ENCODE data around the gene PRRC1. TPM values are rescaled to one million over a fixed set of nuclear protein-coding genes. Genes with fewer than 3 reads are reported as not detected.
A peak's percentile ranks its signal among the peaks of the same experiment; 100 is the strongest.

The PRRC1 gene
- total and polyA plus RNA-seq, 4 donors: 22.9 to 88.1 (median 40.9) TPM

DNA sequence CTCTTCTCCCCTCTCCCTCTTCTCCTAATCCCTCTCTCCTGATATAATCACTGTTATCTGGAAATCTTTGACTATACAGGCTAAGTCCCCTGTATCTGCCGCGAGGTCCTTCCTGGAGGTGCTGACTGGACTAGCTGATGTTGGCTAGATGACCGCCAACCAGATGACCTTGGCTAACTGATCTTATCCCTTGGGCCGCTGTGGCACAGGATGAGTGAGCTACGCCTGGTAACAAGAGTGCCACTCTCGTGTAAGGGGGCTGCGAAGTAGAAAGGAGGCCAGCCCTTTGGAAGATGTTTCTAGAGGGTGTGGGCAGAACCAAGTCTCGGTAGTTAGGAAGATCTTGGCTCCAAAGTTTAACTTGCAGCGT lies 345 bp upstream of the PRRC1 start:
- 14 to 24% methylated on average over 9 of the region's 9 CpGs for WGBS, 2 donors
- Histone ChIP-seq H3K4me3 (peak overlapping the region; percentile 44), H3K36me3 (ENCODE audit: control insufficient read depth in 4 of 4, insufficient read depth in 4 of 4, low read length in 4 of 4) (peaks cover 0 to 11% (median 4%) of the 10 kb centered on the region in 4 donors), H3K4me1 (ENCODE audit: control insufficient read depth in 5 of 5, insufficient read depth in 5 of 5, low read length in 5 of 5) (peaks cover 0 to 12% (median 7%) of the 10 kb centered on the region in 5 donors), H3K27ac (ENCODE audit: low read depth in 1 of 2, low read length in 1 of 2) (peak overlapping the region in 1 of 2 donors; percentile 58), H3K9me3 (ENCODE audit: control insufficient read depth in 4 of 4, insufficient read depth in 3 of 4, low read length in 3 of 4) (peaks cover 0 to 4% (median 0%) of the 10 kb centered on the region in 4 donors), H3K27me3 (ENCODE audit: control insufficient read depth in 3 of 3, insufficient read depth in 3 of 3, low read length in 2 of 3) (no peaks in the 10 kb centered on the region), H3K9ac (ENCODE audit: insufficient read depth in 1 of 2, low read length in 2 of 2) (no peak overlapping the region)
- TF ChIP-seq, protein P1, sequence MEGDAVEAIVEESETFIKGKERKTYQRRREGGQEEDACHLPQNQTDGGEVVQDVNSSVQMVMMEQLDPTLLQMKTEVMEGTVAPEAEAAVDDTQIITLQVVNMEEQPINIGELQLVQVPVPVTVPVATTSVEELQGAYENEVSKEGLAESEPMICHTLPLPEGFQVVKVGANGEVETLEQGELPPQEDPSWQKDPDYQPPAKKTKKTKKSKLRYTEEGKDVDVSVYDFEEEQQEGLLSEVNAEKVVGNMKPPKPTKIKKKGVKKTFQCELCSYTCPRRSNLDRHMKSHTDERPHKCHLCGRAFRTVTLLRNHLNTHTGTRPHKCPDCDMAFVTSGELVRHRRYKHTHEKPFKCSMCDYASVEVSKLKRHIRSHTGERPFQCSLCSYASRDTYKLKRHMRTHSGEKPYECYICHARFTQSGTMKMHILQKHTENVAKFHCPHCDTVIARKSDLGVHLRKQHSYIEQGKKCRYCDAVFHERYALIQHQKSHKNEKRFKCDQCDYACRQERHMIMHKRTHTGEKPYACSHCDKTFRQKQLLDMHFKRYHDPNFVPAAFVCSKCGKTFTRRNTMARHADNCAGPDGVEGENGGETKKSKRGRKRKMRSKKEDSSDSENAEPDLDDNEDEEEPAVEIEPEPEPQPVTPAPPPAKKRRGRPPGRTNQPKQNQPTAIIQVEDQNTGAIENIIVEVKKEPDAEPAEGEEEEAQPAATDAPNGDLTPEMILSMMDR (IDR thresholded peaks at IDR 0.05; ENCODE audit: control extremely low read depth, extremely low read depth): no peak
- ATAC-seq (ENCODE audit: insufficient read depth, low FRiP score) (peak; percentile 15), DNase-seq (no peak)

DNA sequence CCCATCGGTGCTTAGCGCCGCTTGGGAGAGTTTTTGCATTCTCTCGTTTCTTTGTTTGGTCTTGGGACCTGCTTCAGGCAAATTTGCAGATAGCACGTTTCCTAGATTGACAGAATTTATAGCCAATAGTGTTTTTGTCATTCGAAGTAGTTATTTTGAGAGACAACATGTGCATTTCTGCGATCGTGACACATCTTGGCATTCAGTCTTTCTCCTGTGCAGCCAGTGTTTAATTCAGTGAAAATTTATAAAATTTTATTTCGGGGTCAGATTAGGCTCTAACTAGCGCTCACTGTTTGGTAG lies 830 bp downstream of the PRRC1 start:
- Histone ChIP-seq H3K4me1 (ENCODE audit: control insufficient read depth in 5 of 5, insufficient read depth in 5 of 5, low read length in 5 of 5) (peaks cover 0 to 12% (median 7%) of the 10 kb centered on the region in 5 donors), H3K4me3 (peak overlapping the region; percentile 100), H3K27me3 (ENCODE audit: control insufficient read depth in 3 of 3, insufficient read depth in 3 of 3, low read length in 2 of 3) (no peaks in the 10 kb centered on the region), H3K9me3 (ENCODE audit: control insufficient read depth in 4 of 4, insufficient read depth in 3 of 4, low read length in 3 of 4) (peaks cover 0 to 4% (median 0%) of the 10 kb centered on the region in 4 donors), H3K36me3 (ENCODE audit: control insufficient read depth in 4 of 4, insufficient read depth in 4 of 4, low read length in 4 of 4) (peaks cover 0 to 11% (median 4%) of the 10 kb centered on the region in 4 donors), H3K9ac (ENCODE audit: insufficient read depth in 1 of 2, low read length in 2 of 2) (peak overlapping the region; percentile 81 to 89), H3K27ac (ENCODE audit: low read depth in 1 of 2, low read length in 1 of 2) (peak overlapping the region; percentile 71 to 98)
- TF ChIP-seq, protein P1 (IDR thresholded peaks at IDR 0.05; ENCODE audit: control extremely low read depth, extremely low read depth): no peak
- ATAC-seq (ENCODE audit: insufficient read depth, low FRiP score) (no peak), DNase-seq (peak in 1 of 3 donors; percentile 80)
- WGBS, 2 donors: 8 to 11% methylated on average over 10 of the region's 10 CpGs

DNA sequence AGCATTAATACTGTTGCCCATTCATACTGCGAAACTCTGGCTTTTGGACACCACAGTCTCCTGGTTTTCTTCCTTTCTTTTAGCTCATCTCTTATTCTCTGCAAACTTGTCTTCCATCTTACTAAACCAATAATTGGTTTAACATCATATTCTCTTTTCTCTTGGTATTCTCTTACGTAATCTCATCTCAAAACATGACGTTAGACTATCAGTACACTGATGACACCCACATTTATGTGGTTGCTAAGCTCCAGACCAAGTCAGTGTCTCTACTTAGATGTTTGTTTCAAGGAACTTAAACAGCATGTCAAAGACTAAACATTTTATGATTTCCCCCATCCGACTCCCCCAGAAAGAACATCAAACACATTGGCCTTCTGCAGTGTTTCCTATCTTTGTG lies 2.1 kb downstream of the PRRC1 start:
- Histone ChIP-seq H3K9ac (ENCODE audit: insufficient read depth in 1 of 2, low read length in 2 of 2) (no peak overlapping the region), H3K4me1 (ENCODE audit: control insufficient read depth in 5 of 5, insufficient read depth in 5 of 5, low read length in 5 of 5) (peaks cover 0 to 12% (median 7%) of the 10 kb centered on the region in 5 donors), H3K27me3 (ENCODE audit: control insufficient read depth in 3 of 3, insufficient read depth in 3 of 3, low read length in 2 of 3) (no peaks in the 10 kb centered on the region), H3K4me3 (no peak overlapping the region), H3K36me3 (ENCODE audit: control insufficient read depth in 4 of 4, insufficient read depth in 4 of 4, low read length in 4 of 4) (peaks cover 5 to 15% (median 8%) of the 10 kb centered on the region in 4 donors), H3K9me3 (ENCODE audit: control insufficient read depth in 4 of 4, insufficient read depth in 3 of 4, low read length in 3 of 4) (peaks cover 0 to 4% (median 0%) of the 10 kb centered on the region in 4 donors), H3K27ac (ENCODE audit: low read depth in 1 of 2, low read length in 1 of 2) (no peak overlapping the region)
- ATAC-seq (ENCODE audit: insufficient read depth, low FRiP score) (no peak), DNase-seq (no peak)
- TF ChIP-seq, protein P1 (IDR thresholded peaks at IDR 0.05; ENCODE audit: control extremely low read depth, extremely low read depth): no peak
- 77 to 78% methylated on average over 4 of the region's 4 CpGs for WGBS, 2 donors
